C4-2B (cell line): ENCODE results near the gene RIN3.

Source experiments
- ZFX ChIP-seq: fragments of 450-650 bp; IDR thresholded peaks from 2 replicates; pipeline ENCODE4 v1.6.1; 2017
- TF ChIP-seq, protein P1 (sequence below): fragments of 450-650 bp; conservative IDR thresholded peaks from 2 replicates; pipeline ENCODE4 v1.5.1; 2017; ENCODE audit warnings: mild to moderate bottlenecking

- TF ChIP-seq, protein P1, sequence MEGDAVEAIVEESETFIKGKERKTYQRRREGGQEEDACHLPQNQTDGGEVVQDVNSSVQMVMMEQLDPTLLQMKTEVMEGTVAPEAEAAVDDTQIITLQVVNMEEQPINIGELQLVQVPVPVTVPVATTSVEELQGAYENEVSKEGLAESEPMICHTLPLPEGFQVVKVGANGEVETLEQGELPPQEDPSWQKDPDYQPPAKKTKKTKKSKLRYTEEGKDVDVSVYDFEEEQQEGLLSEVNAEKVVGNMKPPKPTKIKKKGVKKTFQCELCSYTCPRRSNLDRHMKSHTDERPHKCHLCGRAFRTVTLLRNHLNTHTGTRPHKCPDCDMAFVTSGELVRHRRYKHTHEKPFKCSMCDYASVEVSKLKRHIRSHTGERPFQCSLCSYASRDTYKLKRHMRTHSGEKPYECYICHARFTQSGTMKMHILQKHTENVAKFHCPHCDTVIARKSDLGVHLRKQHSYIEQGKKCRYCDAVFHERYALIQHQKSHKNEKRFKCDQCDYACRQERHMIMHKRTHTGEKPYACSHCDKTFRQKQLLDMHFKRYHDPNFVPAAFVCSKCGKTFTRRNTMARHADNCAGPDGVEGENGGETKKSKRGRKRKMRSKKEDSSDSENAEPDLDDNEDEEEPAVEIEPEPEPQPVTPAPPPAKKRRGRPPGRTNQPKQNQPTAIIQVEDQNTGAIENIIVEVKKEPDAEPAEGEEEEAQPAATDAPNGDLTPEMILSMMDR: no peak
- TF ChIP-seq ZFX: no peak
These were observed 215.3 kb downstream of the RIN3 start for GRCh38 chr14:92728759-92729364.
